GM18505 (cell line): ENCODE measurements around the gene GIPC1.
"Not testable (repeated sequence)": the region's sequence is repeated elsewhere in the genome, so short reads cannot be mapped to it uniquely, and the experiment has no call there.

Experiments
- ATAC-seq: cut with Tn5 transposase; IDR thresholded peaks from one replicate; pipeline ENCODE4 v1.9.1; 2021; ENCODE audit not compliant: unreplicated experiment
- POLR2A ChIP-seq: IDR thresholded peaks from 4 replicates; pipeline ENCODE4 v1.6.1; 2011; ENCODE audit warnings: borderline replicate concordance; ENCODE audit not compliant: insufficient read depth, insufficient read length; ENCODE audit errors: extremely low read depth

The GIPC1 gene

DNA sequence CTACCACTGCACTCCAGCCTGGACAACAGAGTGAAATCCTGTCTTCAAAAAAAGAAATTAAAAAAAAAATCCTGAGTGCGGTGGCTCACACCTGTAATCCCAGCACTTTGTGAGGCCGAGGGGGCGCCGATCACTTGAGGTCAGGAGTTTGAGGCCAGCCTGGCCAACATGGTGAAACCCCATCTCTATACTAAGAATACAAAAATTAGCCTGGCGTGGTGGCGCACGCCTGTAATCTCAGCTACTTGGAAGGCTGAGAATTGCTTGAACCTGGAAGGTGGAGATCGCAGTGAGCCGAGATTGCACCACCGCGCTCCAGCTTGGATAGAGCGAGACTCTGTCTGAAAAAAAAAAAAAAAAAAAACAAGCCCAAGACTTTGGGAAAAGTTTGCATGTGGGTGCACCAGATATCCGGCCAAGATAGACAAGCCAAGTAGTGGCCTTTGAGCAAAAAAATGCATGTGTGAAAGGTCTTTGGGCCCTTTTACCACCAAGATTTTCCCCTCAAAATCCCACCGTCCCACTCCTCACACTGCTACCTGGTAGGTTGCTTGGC is 16.6 kb upstream of the GIPC1 start:
- TF ChIP-seq POLR2A: no peak
- ATAC-seq: no peak

DNA sequence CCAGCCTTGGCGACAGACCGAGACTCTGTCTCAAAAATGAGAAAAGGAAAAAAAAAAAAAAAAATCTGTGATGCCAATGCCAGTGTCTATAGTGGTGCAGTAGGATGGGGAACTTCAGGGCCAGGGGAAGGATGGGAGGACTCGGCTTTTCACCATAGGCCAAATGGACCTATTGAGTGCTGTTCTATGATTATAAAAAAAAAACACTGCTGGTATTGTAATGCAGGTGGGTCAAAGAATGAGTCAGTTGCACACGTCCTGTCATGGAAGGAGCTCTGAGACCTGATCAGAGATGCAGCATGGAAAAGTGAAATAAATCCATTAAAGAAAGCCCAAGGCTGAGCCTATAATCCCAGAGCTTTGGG is 15.3 kb upstream of the GIPC1 start:
- no peak for TF ChIP-seq POLR2A
- ATAC-seq: no peak

DNA sequence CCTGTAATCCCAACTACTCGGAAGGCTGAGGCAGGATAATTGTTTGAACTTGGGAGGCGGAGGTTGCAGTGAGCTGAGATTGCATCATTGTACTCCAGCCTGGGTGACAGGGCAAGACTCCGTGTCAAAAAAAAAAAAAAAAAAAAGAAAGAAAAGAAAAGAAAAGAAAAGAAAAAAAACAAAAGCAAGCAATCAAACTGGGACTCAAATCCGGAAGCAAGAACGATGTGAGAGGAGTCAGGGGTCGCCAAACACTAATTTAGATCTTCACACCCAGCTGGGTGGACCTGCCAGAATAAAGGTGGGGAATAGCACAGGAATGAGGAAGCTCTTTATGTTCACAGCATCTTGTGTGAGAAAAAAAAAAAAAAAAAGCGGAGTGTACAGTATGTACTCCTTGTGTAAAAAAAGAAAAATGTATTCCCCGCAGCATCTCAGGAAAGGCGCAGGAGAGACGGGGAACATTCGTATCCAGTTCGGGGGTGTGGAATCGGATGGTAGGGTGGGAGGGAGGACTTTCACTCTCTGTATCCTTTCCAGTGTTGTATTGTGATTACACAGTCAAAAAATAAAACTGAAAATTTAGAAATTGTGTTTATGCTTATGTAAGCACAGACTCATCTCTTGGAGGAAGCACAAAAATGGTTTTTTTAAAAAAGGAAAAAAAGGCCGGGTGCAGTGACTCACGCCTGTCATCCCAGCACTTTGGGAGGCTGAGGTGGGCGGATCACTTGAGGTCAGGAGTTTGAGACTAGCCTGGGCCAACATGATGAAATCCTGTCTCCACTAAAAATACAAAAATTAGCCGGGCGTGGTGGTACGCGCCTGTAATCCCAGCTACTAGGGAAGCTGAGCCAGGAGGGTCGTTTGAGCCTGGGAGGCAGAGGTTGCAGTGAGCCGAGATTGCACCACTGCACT is 14.6 kb upstream of the GIPC1 start:
- ATAC-seq: no peak
- no peak for TF ChIP-seq POLR2A

DNA sequence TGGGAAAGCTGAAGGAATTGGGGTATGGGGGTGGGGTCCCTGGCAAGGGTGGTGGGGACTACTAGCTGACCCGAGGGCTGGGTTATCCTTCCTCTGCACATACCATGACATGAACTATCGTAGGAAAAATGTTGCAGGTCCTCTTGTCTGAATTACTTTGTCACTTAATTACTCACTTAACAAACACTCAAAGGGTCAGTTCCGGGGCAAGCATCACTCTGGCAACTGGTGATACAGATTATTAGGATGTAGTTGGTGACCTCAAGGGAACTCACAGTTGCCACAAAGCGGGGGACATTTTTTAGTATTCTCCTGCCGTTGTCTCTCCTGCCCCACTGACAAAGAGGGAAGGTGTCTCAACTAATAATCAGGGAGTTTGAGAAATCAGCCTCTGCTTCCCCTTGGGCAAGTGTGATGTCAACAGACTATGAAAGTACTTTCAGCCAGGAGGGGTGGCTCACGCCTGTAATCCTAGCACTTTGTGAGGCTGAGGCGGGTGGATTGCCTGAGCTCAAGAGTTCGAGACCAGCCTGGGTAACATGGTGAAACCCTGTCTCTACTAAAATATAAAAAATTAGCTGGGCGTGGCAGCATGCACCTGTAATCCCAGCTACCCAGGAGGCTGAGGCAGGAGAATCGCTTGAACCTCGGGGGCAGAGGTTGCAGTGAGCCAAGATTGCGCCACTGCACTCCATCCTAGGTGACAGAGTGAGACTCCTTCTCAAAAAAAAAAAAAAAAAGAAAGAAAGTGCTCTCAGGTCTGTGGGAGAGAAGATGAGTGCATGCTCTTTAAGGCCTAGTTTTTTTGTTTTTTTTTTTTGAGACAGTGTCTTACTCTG is 12.0 kb upstream of the GIPC1 start:
- no peak for ATAC-seq
- TF ChIP-seq POLR2A: no peak

DNA sequence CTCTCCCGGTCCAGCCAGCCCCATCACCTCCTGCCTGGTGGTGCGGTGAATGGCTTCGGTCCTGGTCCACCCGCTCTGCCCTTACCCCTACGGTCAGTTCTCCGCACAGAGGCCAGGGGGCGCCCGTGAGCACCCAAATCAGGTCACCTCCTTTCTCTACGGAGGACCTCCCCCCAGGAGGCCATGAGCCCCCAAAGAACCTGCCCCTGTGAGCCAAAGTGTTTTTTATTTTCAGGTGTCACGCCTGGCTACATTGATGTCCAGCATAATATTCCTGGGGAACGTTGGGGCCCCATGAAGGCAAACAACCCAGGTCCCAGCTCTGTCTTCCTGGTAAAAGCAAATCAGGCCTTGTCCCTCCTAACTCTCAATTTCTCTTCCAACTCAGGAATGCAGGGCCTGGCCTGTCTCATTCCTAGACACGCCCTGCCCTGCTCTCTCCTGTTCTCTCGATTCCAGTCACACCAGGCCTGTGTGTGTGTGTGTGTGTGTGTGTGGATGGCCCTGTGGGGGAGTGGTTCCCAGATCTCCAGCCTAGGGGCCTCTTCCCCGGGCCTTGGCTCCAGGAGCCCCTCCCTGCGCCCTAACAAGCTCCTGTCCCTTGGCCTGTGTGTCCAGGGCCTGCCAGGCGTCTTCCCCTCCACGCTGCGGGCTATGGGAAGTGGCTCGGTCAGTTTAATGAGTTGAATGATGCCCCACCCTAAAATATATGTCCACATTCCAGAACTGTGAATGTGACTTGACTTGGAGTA is 9.7 kb upstream of the GIPC1 start:
- TF ChIP-seq POLR2A: no peak
- ATAC-seq: no peak

DNA sequence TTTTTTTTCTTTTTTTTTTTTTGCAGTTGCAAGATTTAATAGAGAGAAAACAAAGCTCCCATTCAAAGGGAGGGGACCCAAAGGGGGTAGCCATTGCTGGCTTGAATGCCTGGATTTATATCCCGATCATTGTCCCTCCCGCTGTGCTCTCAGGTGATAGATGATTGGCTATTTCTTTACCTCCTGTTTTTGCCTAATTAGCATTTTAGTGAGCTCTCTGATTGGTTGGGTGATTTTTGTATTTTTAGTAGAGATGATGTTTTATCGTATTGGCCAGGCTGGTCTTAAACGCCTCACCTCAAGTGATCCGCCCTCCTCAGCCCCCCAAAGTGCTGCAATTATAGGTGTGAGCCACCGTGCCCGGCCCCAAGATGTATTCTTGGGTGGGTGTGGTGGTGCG is 8.6 kb upstream of the GIPC1 start:
- ATAC-seq: not testable (repeated sequence)

DNA sequence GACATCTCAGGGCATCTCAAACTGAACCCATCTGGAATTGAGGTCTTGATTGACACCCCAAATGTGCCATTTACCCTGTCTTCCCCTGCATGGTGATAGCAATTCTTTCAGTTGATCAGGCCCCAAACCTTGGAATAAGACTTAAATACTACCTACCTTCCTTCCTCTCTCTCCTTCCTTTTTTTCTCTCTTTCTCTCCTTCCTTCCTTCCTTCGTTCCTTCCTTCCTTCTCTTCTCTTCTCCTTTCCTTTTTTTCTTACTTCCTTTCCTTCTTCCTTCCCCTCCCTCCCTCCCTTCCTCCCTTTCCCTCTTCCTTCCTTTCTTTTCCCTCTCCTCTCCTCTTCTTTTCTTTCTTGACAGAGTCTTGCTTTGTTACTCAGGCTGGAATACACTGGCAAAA is 7.4 kb upstream of the GIPC1 start:
- TF ChIP-seq POLR2A: no peak
- no peak for ATAC-seq

DNA sequence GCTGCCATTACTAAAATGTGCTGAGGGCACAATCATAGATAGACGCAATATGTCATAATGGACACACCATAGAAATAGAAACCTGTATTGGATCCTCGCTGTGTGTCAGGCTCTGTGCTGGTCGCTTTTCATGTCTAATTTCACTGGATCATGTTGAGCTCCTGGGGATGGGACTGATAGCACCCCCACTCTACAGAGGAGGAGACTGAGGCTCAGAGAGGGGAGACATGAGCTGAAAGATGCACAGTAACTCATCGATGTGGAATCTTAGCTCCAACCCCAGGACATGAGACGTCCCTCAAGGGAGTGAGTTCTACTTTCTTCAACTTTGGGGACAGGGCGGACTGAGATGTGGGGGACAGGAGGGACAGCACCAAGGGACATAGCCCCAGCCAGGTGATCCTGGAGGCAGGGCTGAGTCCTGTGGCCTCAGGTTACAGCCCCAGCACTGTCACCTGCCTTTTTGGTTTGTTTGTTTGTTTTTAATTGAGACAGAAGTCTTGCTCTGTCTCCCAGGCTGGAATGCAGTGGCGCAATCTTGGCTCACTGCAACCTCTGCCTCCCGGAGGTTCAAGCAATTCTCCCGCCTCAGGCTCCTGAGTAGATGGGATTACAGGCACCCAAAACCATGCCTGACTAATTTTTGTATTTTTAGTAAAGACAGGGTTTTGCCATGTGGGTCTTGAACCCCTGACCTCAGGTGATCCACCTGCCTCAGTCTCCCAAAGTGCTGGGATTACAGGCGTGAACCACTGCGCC is 6.6 kb upstream of the GIPC1 start:
- TF ChIP-seq POLR2A: no peak
- no peak for ATAC-seq

DNA sequence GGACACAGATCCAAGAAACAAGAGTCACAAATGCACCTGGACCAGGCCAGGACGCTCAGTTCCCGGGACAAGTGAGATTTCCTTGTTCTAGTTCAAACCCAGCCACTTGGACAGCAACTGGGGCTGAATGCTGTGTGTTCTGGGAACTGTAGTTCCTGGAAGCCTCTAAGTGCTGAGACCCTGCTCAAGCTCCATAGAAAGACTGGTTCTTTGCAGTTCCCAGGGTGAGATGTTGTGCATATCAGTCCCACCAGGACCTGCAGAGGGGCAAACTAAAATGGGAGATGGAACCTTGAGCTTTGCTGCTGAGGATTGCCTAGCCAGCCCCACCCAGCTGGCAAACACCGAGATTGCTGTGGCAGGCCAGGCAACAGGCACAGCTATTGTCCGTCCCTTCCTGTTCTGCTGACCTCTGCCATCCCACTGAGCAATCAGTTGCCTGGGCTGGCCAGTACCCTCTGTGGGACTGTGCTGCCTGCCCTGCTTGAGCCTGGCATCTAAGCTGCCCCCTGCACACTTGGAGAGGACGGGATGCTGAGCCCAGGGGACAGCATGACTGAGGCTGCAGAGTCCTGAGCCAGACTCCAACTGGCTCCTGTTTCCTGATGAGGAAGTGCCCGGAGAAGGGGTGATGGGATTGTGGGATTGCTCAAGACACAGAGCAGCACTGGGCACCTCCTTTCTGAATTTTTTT is 1.4 kb upstream of the GIPC1 start:
- ATAC-seq: no peak

DNA sequence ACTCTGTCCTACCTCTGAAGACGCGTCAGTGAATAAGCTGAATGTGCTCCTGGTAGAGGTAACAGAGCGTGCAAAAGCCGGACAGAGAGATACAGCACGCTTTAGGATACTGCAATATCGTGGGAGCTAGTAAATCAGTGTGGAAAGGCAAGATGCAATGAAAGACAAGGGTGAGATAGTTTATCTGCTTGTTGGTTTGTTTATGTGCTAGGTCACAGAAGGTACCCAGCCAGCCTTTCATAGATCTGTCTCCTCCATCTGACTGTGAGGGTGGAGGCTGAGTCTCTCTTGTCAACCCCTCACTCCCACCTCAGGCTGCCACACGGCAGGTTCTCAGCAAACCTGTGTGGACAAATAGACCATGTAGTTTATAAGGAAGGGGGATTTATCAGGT is 904 bp upstream of the GIPC1 start:
- no peak for TF ChIP-seq POLR2A
- no peak for ATAC-seq

More for the DNA sequence above, 1.4 kb upstream of the GIPC1 start:
- TF ChIP-seq POLR2A: no peak

DNA sequence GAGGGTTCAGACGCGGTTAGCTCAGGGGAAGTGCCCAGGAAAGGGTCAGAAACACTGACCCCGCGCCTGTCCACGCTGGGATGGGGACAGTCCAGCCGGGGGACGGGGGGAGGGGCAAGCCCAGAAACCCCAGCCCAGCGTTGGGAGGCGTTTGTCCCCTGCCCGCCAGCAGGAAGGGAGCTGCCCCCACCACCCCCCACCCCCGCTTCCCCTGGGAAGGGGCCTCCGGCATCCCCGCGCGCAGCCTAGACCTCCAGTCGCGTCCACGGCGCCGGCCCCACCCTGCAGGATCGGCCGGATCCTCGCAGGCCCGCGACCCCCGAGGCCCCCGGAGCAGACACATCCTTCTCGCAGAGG is 277 bp downstream of the GIPC1 start:
- TF ChIP-seq POLR2A: no peak
- ATAC-seq: no peak
